Skeletal muscle tissue (tissue), 4 donors: Measurements from ENCODE around the gene CECR2. TPM values are rescaled to one million over a fixed set of nuclear protein-coding genes. Genes with fewer than 3 reads are reported as not detected.
A peak's percentile ranks its signal among the peaks of the same experiment; 100 is the strongest.

Source experiments
- H3K27ac ChIP-seq: one replicate; pipeline ENCODE4 v1.7.0; 2013; ENCODE audit warnings: mild to moderate bottlenecking, low read depth, low read length, inconsistent platforms
- H3K27me3 ChIP-seq, 3 donors: one replicate each; pipeline ENCODE4 v1.7.0; 2013; ENCODE audit warnings: low read length in 3 of 3; ENCODE audit not compliant: control insufficient read depth in 3 of 3, insufficient read depth in 3 of 3
- H3K36me3 ChIP-seq, 3 donors: one replicate each; pipeline ENCODE4 v1.7.0; 2013; ENCODE audit warnings: low read length in 3 of 3; ENCODE audit not compliant: control insufficient read depth in 3 of 3, insufficient read depth in 3 of 3
- H3K4me1 ChIP-seq, 3 donors: one replicate each; pipeline ENCODE4 v1.7.0; 2013; ENCODE audit warnings: low read length in 3 of 3, mild to moderate bottlenecking in 3 of 3; ENCODE audit not compliant: control insufficient read depth in 3 of 3, insufficient read depth in 3 of 3
- H3K4me3 ChIP-seq, 3 donors: one replicate each; pipeline ENCODE4 v1.7.0; 2013; ENCODE audit warnings: low read length in 3 of 3
- H3K9ac ChIP-seq, 3 donors: one replicate each; pipeline ENCODE4 v1.7.0; 2013; ENCODE audit warnings: low read length in 3 of 3, mild to moderate bottlenecking in 3 of 3, moderate library complexity in 2 of 3, low read depth in 1 of 3
- H3K9me3 ChIP-seq, 3 donors: one replicate each; pipeline ENCODE4 v1.7.0; 2013; ENCODE audit warnings: low read length in 3 of 3; ENCODE audit not compliant: control insufficient read depth in 3 of 3
- total RNA-seq: library from RNA; depleted of rRNA; stranded (reverse); fragments of >200 nt; gene quantifications from one replicate; pipeline ENCODE4 v1.2.3, GENCODE V29; 2014
- donor health status: Osteomylitis.

CECR2 gene
- total RNA-seq, 1 donor from 2014 or later = 8.9 TPM

- peak overlapping the region; percentile 9 to 42 (median 37) for H3K9ac ChIP-seq
- H3K27me3 ChIP-seq = no peaks in the 10 kb centered on the region
- peak overlapping the region; percentile 19 to 34 (median 29) for H3K4me3 ChIP-seq
- H3K4me1 ChIP-seq = peaks cover 39 to 56% (median 46%) of the 10 kb centered on the region in 3 donors
- no peaks in the 10 kb centered on the region for H3K36me3 ChIP-seq
- H3K27ac ChIP-seq = peak overlapping the region; percentile 66
- H3K9me3 ChIP-seq = no peaks in the 10 kb centered on the region
Observed at GRCh38 chr22:17436981-17437412, 67.7 kb downstream of the CECR2 start.

DNA sequence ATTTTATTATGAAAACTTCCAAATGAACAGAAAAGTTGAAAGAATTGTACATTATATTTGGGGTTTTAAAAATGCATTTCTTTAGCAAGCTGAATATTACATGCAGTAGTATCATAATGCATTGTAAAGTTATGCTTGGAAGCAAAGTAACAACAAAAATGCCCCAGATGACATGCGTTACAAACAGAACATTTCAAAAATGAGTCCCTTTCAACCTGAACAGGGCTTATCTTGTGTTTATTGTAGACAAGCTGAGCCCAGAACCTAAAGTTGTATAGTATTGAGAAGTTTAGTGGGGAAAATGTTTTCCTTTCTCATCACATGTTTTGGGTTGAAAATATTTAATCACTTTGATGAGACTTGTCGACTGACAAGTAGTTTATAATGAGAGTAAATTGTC, 68.8 kb downstream of the CECR2 start:
- H3K9me3 ChIP-seq = no peaks in the 10 kb centered on the region
- no peak overlapping the region for H3K4me3 ChIP-seq
- no peaks in the 10 kb centered on the region for H3K36me3 ChIP-seq
- H3K27ac ChIP-seq = no peak overlapping the region
- no peaks in the 10 kb centered on the region for H3K27me3 ChIP-seq
- peaks cover 41 to 46% (median 45%) of the 10 kb centered on the region in 3 donors for H3K4me1 ChIP-seq
- no peak overlapping the region for H3K9ac ChIP-seq

GRCh38 chr22:17441326-17441725, 72.1 kb downstream of the CECR2 start:
- Histone ChIP-seq H3K9me3 (no peaks in the 10 kb centered on the region), H3K4me3 (no peak overlapping the region), H3K27ac (no peak overlapping the region), H3K27me3 (no peaks in the 10 kb centered on the region), H3K36me3 (no peaks in the 10 kb centered on the region), H3K4me1 (peaks cover 19 to 30% (median 28%) of the 10 kb centered on the region in 3 donors), H3K9ac (no peak overlapping the region)

DNA sequence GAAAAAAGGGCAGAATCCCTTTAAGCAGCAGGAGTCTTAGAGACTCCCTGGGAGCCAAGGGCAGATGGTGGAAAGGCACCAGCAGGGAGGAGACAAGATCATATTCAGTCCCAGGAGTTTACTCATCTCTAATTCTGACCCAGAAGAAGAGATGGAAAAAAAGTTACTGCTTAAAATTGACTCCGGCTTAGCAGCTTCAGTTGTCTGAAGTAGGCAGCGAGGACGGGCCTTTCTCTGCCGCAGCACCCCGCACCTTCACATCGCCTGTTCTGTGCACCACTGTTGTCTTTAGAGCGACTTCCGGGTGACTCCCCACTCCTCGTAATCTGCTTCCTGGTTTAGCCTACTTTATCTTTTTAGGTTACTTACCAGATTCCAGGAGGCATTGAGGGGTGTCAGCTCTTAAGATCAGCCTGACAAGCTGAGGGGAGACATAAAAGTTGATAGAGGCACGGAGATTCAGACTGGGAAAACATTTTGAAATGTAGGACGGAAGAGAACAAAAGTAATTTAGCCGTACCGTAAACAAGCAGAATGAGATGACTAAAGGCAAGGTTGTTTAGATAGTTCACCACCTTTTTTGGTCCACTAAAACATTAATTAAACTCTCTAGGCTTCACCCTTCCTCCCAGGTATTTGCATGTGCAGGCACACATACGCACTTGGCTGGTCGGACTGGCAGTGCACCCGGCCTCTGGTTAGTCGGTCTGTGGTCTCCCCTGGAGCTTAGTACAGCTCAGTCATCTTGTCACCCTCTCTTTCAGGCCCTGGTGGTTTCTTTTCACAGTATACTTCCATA, 74.3 kb downstream of the CECR2 start:
- H3K9me3 ChIP-seq = no peaks in the 10 kb centered on the region
- peak overlapping the region; percentile 70 to 79 (median 71) for H3K4me3 ChIP-seq
- no peaks in the 10 kb centered on the region for H3K27me3 ChIP-seq
- H3K4me1 ChIP-seq = peaks cover 7 to 18% (median 11%) of the 10 kb centered on the region in 3 donors
- H3K36me3 ChIP-seq = no peaks in the 10 kb centered on the region
- peak overlapping the region; percentile 72 to 91 (median 73) for H3K9ac ChIP-seq
- peak overlapping the region; percentile 93 for H3K27ac ChIP-seq

DNA sequence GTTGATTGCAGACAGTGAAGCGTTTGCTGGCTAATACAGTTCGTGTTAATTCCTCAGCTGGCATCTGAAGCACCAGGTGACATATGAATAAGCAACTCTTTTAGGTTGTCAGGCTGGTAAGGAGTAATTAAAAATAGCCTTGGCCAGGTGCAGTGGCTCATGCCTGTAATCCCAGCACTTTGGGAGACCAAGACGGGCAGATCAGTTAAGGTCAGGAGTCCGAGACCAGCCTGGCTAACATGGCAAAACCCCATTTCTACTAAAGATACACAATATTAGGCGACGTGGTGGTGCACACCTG, 74.9 kb downstream of the CECR2 start:
- Histone ChIP-seq H3K27me3 (no peaks in the 10 kb centered on the region), H3K4me3 (peak overlapping the region; percentile 70 to 79 (median 71)), H3K9me3 (no peaks in the 10 kb centered on the region), H3K27ac (peak overlapping the region; percentile 93), H3K9ac (peak overlapping the region; percentile 72 to 91 (median 73)), H3K36me3 (no peaks in the 10 kb centered on the region), H3K4me1 (peaks cover 7 to 18% (median 11%) of the 10 kb centered on the region in 3 donors)

- H3K27ac ChIP-seq = no peak overlapping the region
- no peak overlapping the region for H3K4me3 ChIP-seq
- H3K9ac ChIP-seq = no peak overlapping the region
- H3K36me3 ChIP-seq = no peaks in the 10 kb centered on the region
- no peaks in the 10 kb centered on the region for H3K9me3 ChIP-seq
- H3K27me3 ChIP-seq = no peaks in the 10 kb centered on the region
- peaks cover 11 to 15% (median 13%) of the 10 kb centered on the region in 3 donors for H3K4me1 ChIP-seq
Observed at GRCh38 chr22:17446698-17447097, 77.4 kb downstream of the CECR2 start.

DNA sequence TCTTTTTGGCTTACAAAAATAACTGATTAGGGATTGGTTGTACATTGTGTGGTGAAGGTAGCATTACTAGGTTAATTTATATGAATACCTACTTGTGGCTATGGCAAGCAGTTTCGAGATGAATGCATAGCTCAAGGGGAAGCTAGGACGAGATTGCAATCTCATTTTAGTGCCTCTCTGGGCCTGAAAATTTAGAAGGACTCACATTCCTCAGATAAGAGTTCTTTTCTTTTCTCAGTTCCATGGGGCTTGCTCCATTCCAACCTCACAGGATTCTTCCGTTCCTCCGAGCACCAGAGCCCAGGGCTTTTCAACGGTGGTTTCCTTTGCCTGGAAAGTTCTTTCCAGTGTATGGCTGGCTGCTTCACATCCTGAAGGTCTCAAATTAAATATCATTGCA, 82.1 kb downstream of the CECR2 start:
- Histone ChIP-seq H3K4me1 (peaks cover 0 to 4% (median 3%) of the 10 kb centered on the region in 3 donors), H3K4me3 (no peak overlapping the region), H3K27ac (no peak overlapping the region), H3K9me3 (no peaks in the 10 kb centered on the region), H3K36me3 (no peaks in the 10 kb centered on the region), H3K27me3 (no peaks in the 10 kb centered on the region), H3K9ac (no peak overlapping the region)

DNA sequence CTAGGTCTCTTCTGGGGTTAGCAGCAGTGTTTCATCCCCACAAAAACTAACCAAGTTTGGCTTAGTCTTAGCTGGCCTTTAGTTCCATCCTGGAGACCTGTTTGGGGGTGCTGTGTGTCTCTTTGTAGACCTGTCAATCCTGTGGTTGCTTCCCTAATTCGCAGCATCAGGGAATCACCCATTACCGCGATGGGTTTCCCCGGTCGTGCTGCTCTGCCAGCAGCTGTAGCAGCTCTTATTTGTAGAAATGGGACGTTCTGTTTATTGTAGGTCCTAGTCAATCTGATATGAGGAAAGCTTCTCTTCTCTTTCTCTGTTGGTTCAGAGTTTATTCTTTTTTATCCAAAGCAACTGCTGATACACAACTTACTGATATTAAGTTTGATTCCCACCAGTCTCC, 91.6 kb downstream of the CECR2 start:
- no peaks in the 10 kb centered on the region for H3K36me3 ChIP-seq

GRCh38 chr22:17470880-17471500, 101.7 kb downstream of the CECR2 start:
- Histone ChIP-seq H3K4me3 (no peak overlapping the region), H3K27ac (peak overlapping the region; percentile 67), H3K4me1 (peaks cover 48 to 53% (median 52%) of the 10 kb centered on the region in 3 donors)

More for the DNA sequence above, 91.6 kb downstream of the CECR2 start:
- no peak overlapping the region for H3K27ac ChIP-seq
- H3K27me3 ChIP-seq = no peaks in the 10 kb centered on the region
- no peak overlapping the region for H3K9ac ChIP-seq
- H3K4me3 ChIP-seq = no peak overlapping the region
- H3K9me3 ChIP-seq = no peaks in the 10 kb centered on the region
- peaks cover 2 to 6% (median 3%) of the 10 kb centered on the region in 3 donors for H3K4me1 ChIP-seq

GRCh38 chr22:17471886-17472535, 102.8 kb downstream of the CECR2 start:
- no peaks in the 10 kb centered on the region for H3K27me3 ChIP-seq
- H3K9ac ChIP-seq = peak overlapping the region in 2 of 3 donors; percentile 4 to 40
- H3K4me1 ChIP-seq = peaks cover 52 to 62% (median 59%) of the 10 kb centered on the region in 3 donors
- peak overlapping the region; percentile 67 for H3K27ac ChIP-seq
- H3K9me3 ChIP-seq = no peaks in the 10 kb centered on the region
- H3K4me3 ChIP-seq = no peak overlapping the region
- no peaks in the 10 kb centered on the region for H3K36me3 ChIP-seq

More at GRCh38 chr22:17470880-17471500, 101.7 kb downstream of the CECR2 start:
- Histone ChIP-seq H3K27me3 (no peaks in the 10 kb centered on the region), H3K36me3 (no peaks in the 10 kb centered on the region), H3K9ac (no peak overlapping the region), H3K9me3 (no peaks in the 10 kb centered on the region)
